ENCODE results near the gene AFAP1L2. TPM values are rescaled to one million over a fixed set of nuclear protein-coding genes. Genes with fewer than 3 reads are reported as not detected.

The AFAP1L2 gene
- polyA plus RNA-seq, 1 donor from 2014 or later = 0.88 TPM

DNA sequence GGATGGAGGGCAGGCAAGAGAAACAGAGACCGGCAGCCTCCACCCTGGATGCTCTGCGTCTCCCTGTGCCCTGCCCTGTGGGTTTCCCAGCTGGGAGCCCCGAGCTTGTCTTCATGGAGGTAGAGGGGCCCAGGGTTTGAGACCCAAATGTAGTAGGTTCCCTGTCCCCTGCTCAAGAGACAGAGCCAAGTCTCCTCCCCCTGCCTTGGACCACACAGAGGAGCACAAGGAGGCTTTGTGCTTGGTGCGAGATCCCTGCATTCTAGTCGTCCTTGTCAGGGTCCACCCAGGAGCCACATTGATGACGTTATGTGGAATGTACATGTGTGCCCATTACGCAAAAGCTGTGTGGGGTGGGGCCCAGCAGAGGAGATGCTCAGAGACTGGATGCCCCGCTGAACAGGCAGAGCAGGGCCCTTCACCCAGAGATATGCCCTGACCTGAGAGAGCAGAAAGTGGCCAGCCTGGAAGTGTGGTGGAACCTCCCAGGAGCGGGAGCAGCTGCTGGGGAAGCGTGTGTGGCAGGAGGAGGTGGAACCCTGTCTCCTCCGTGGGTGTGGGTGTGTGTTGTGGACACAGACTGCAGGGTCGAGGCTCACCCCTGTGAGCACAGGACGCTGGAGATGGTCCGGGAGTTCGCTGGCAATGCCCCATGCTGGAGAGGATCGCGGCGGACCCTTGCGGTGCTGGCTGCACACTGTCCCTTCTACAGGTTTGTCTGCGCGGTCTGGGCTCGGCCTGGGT lies 126.0 kb downstream of the AFAP1L2 start:
- TF ChIP-seq EP300 (conservative IDR thresholded peaks at IDR 0.05; ENCODE audit: poor library complexity, severe bottlenecking) = no peak
- TF ChIP-seq, protein P1, sequence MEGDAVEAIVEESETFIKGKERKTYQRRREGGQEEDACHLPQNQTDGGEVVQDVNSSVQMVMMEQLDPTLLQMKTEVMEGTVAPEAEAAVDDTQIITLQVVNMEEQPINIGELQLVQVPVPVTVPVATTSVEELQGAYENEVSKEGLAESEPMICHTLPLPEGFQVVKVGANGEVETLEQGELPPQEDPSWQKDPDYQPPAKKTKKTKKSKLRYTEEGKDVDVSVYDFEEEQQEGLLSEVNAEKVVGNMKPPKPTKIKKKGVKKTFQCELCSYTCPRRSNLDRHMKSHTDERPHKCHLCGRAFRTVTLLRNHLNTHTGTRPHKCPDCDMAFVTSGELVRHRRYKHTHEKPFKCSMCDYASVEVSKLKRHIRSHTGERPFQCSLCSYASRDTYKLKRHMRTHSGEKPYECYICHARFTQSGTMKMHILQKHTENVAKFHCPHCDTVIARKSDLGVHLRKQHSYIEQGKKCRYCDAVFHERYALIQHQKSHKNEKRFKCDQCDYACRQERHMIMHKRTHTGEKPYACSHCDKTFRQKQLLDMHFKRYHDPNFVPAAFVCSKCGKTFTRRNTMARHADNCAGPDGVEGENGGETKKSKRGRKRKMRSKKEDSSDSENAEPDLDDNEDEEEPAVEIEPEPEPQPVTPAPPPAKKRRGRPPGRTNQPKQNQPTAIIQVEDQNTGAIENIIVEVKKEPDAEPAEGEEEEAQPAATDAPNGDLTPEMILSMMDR (IDR thresholded peaks at IDR 0.05; ENCODE audit: poor library complexity, severe bottlenecking) = no peak
- TF ChIP-seq TAF1 (IDR thresholded peaks at IDR 0.05; ENCODE audit: low read depth) = no peak
- TF ChIP-seq POLR2AphosphoS5 (IDR thresholded peaks at IDR 0.05) = no peak
- TF ChIP-seq EZH2 (IDR thresholded peaks at IDR 0.05; ENCODE audit: borderline replicate concordance, insufficient read depth, low read length, poor library complexity, severe bottlenecking) = no peak
- no peak for TF ChIP-seq SMC3 (conservative IDR thresholded peaks at IDR 0.05; ENCODE audit: poor library complexity)
- TF ChIP-seq MXI1 (conservative IDR thresholded peaks at IDR 0.05; ENCODE audit: poor library complexity, severe bottlenecking) = no peak
- no peak for TF ChIP-seq RAD21 (conservative IDR thresholded peaks at IDR 0.05)
- TF ChIP-seq REST (IDR thresholded peaks at IDR 0.05; ENCODE audit: borderline replicate concordance) = no peak
- no peak overlapping the region for H3K4me2 ChIP-seq (ENCODE audit: low read length)
- H3K4me3 ChIP-seq (ENCODE audit: low read length) = no peak overlapping the region
- H3K36me3 ChIP-seq (ENCODE audit: insufficient read depth, low read length) = no peaks in the 10 kb centered on the region
- H3K9me3 ChIP-seq (ENCODE audit: low read length) = no peaks in the 10 kb centered on the region
- no peaks in the 10 kb centered on the region for H3K79me2 ChIP-seq (replicated peaks; ENCODE audit: insufficient read depth, low read length)
- H3K27me3 ChIP-seq (ENCODE audit: insufficient read depth, low read depth, low read length) = no peaks in the 10 kb centered on the region
- no peak overlapping the region for H3K27ac ChIP-seq (ENCODE audit: low read length)
- H2AFZ ChIP-seq (ENCODE audit: low read depth, low read length) = no peak overlapping the region
- no peaks in the 10 kb centered on the region for H3K9me2 ChIP-seq (ENCODE audit: insufficient read depth, low read length)
- no peaks in the 10 kb centered on the region for H4K20me1 ChIP-seq (ENCODE audit: insufficient read depth)
- no peak overlapping the region for H3K9ac ChIP-seq (ENCODE audit: low read length)
- no peaks in the 10 kb centered on the region for H3F3A ChIP-seq (ENCODE audit: insufficient read depth, low read length, poor library complexity, severe bottlenecking)

DNA sequence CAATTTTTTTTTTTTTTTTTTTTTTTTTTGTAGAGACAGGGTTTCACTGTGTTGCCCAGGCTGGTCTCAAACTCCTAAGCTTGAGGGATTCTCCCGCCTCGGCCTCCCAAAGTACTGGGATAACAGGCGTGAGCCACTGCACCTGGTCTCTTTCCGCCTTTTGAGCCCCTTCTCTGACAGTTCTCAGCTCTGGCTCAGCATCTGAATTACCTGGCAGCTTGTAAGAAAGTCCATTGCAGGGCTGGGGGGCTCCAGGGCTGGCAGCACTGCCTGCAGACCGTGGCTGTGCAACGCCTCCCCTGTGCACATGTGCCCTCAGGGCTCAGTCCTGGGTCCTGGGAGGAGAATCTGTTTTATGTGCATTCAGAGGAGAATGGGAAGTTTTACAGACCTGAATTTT lies 127.6 kb downstream of the AFAP1L2 start:
- Histone ChIP-seq H3F3A (ENCODE audit: insufficient read depth, low read length, poor library complexity, severe bottlenecking) (no peaks in the 10 kb centered on the region), H3K27ac (ENCODE audit: low read length) (no peak overlapping the region), H3K36me3 (ENCODE audit: insufficient read depth, low read length) (no peaks in the 10 kb centered on the region), H3K4me3 (ENCODE audit: low read length) (no peak overlapping the region), H3K9ac (ENCODE audit: low read length) (no peak overlapping the region), H3K9me3 (ENCODE audit: low read length) (no peaks in the 10 kb centered on the region), H2AFZ (ENCODE audit: low read depth, low read length) (no peak overlapping the region), H3K27me3 (ENCODE audit: insufficient read depth, low read depth, low read length) (no peaks in the 10 kb centered on the region), H4K20me1 (ENCODE audit: insufficient read depth) (no peaks in the 10 kb centered on the region), H3K9me2 (ENCODE audit: insufficient read depth, low read length) (no peaks in the 10 kb centered on the region), H3K79me2 (replicated peaks; ENCODE audit: insufficient read depth, low read length) (no peaks in the 10 kb centered on the region), H3K4me2 (ENCODE audit: low read length) (no peak overlapping the region)
- TF ChIP-seq SMC3 (conservative IDR thresholded peaks at IDR 0.05; ENCODE audit: poor library complexity) (no peak), POLR2AphosphoS5 (IDR thresholded peaks at IDR 0.05) (no peak), EZH2 (IDR thresholded peaks at IDR 0.05; ENCODE audit: borderline replicate concordance, insufficient read depth, low read length, poor library complexity, severe bottlenecking) (no peak), EP300 (conservative IDR thresholded peaks at IDR 0.05; ENCODE audit: poor library complexity, severe bottlenecking) (no peak)

All from neural cell (in vitro differentiated cells).